Activated CD8-positive, alpha-beta T cell treated with anti-CD3 and anti-CD28 coated beads for 36 hours (primary cell): ENCODE results near the gene TAGLN2. TPM values are rescaled to one million over a fixed set of nuclear protein-coding genes. Genes with fewer than 3 reads are reported as not detected.

Experiments
- ATAC-seq: fragments of 200-7000 bp; cut with Tn5 transposase; one replicate; pipeline ENCODE4 v1.10.0; 2021; ENCODE audit warnings: mild to moderate bottlenecking, moderate library complexity
- CTCF ChIA-PET: fragments of 350-600 bp; sonication (Branson Sonifier 250); formaldehyde crosslinking; loops from one replicate; lab custom pipeline; 2021; ENCODE audit warnings: antibody characterized with exemption; lab: Charles Lee
- POLR2A ChIA-PET: fragments of 350-600 bp; sonication (Branson Sonifier 250); formaldehyde crosslinking; loops from one replicate; lab custom pipeline; 2021; ENCODE audit warnings: antibody characterized with exemption; lab: Charles Lee
- DNase-seq: peaks from one replicate; pipeline ENCODE4 v3.0.0-alpha.2; 2020
- H3K27ac Mint-ChIP-seq: one replicate; pipeline ENCODE4 v1.8.0; 2021; ENCODE audit warnings: mild to moderate bottlenecking, mixed read lengths
- H3K27me3 Mint-ChIP-seq: one replicate; pipeline ENCODE4 v1.8.0; 2021; ENCODE audit warnings: mixed read lengths
- H3K36me3 Mint-ChIP-seq: one replicate; pipeline ENCODE4 v1.8.0; 2021; ENCODE audit warnings: low read depth, mixed read lengths
- H3K4me1 Mint-ChIP-seq: one replicate; pipeline ENCODE4 v1.8.0; 2021; ENCODE audit warnings: low read depth, mixed read lengths
- H3K4me3 Mint-ChIP-seq: one replicate; pipeline ENCODE4 v1.8.0; 2021; ENCODE audit warnings: mild to moderate bottlenecking, moderate library complexity, mixed read lengths
- H3K9me3 Mint-ChIP-seq: one replicate; pipeline ENCODE4 v1.8.0; 2021; ENCODE audit warnings: mixed read lengths
- CTCF ChIP-seq: fragments of 200-600 bp; IDR thresholded peaks from one replicate; pipeline ENCODE4 v1.8.0; 2022; ENCODE audit warnings: antibody characterized with exemption, mild to moderate bottlenecking
- intact Hi-C: fragments of 100-400 bp; cut with micrococcal nuclease; formaldehyde crosslinking; loops from one replicate; pipeline ENCODE4 v1.10.0; 2022
- total RNA-seq, 2 experiments: library from RNA; stranded (reverse); gene quantifications; one replicate each; pipeline ENCODE4 v1.2.3, GENCODE V29; 2021

The TAGLN2 gene
- total RNA-seq, 2 experiments from 2014 or later, result 475 to 482 TPM

- Mint-ChIP-seq H3K4me3 (no peak overlapping the region), H3K36me3 (no peaks in the 10 kb centered on the region), H3K27me3 (peaks cover 14% of the 10 kb centered on the region), H3K27ac (no peak overlapping the region), H3K9me3 (no peaks in the 10 kb centered on the region), H3K4me1 (no peaks in the 10 kb centered on the region)
- CTCF ChIA-PET, result interaction anchor here (1.4 to 8.9 kb wide), 2 partner anchors 35 to 53 kb away, joined by 3 to 54 read pairs; no protein-coding TSS in a partner anchor
- POLR2A ChIA-PET, result no interaction called here
- no peak for ATAC-seq
- intact Hi-C loops, result no loop called here
- DNase-seq, result no peak
- no peak for TF ChIP-seq CTCF
Measured at GRCh38 chr1:159970932-159971342, 45.6 kb upstream of the TAGLN2 start.

GRCh38 chr1:159968901-159969300 is 43.6 kb upstream of the TAGLN2 start:
- POLR2A ChIA-PET, result no interaction called here
- no peak overlapping the region for H3K4me3 Mint-ChIP-seq
- no peaks in the 10 kb centered on the region for H3K4me1 Mint-ChIP-seq
- H3K27me3 Mint-ChIP-seq, result peaks cover 14% of the 10 kb centered on the region
- no peak for TF ChIP-seq CTCF
- no peaks in the 10 kb centered on the region for H3K9me3 Mint-ChIP-seq
- intact Hi-C loops, result no loop called here
- DNase-seq (no peak), ATAC-seq (no peak)
- H3K36me3 Mint-ChIP-seq, result no peaks in the 10 kb centered on the region
- CTCF ChIA-PET, result interaction anchor here (8.9 kb wide), 1 partner anchor 38 kb away, joined by 54 read pairs; no protein-coding TSS in a partner anchor
- no peak overlapping the region for H3K27ac Mint-ChIP-seq

GRCh38 chr1:159965263-159965662 is 40.0 kb upstream of the TAGLN2 start:
- peaks cover 12% of the 10 kb centered on the region for H3K27me3 Mint-ChIP-seq
- ChIA-PET POLR2A (no interaction called here), CTCF (interaction anchor here (1.2 to 8.9 kb wide), 2 partner anchors 30 to 41 kb away, joined by 4 to 54 read pairs; no protein-coding TSS in a partner anchor)
- intact Hi-C loops, result no loop called here
- H3K27ac Mint-ChIP-seq, result no peak overlapping the region
- no peaks in the 10 kb centered on the region for H3K9me3 Mint-ChIP-seq
- TF ChIP-seq CTCF, result no peak
- DNase-seq, result no peak
- no peaks in the 10 kb centered on the region for H3K4me1 Mint-ChIP-seq
- ATAC-seq, result no peak
- H3K36me3 Mint-ChIP-seq, result no peaks in the 10 kb centered on the region
- no peak overlapping the region for H3K4me3 Mint-ChIP-seq

- ATAC-seq, result no peak
- no peaks in the 10 kb centered on the region for H3K9me3 Mint-ChIP-seq
- intact Hi-C loops, result no loop called here
- no peaks in the 10 kb centered on the region for H3K4me1 Mint-ChIP-seq
- DNase-seq, result no peak
- no peak overlapping the region for H3K4me3 Mint-ChIP-seq
- H3K27me3 Mint-ChIP-seq, result peaks cover 12% of the 10 kb centered on the region
- ChIA-PET POLR2A (no interaction called here), CTCF (interaction anchor here (8.9 kb wide), 1 partner anchor 42 kb away, joined by 54 read pairs; no protein-coding TSS in a partner anchor)
- TF ChIP-seq CTCF, result no peak
- no peak overlapping the region for H3K27ac Mint-ChIP-seq
- H3K36me3 Mint-ChIP-seq, result no peaks in the 10 kb centered on the region
Measured at GRCh38 chr1:159964144-159964543, 38.8 kb upstream of the TAGLN2 start.

- H3K4me1 Mint-ChIP-seq, result peaks cover 3% of the 10 kb centered on the region
- H3K27ac Mint-ChIP-seq, result no peak overlapping the region
- intact Hi-C loops, result no loop called here
- ChIA-PET CTCF (interaction anchor here (8.9 kb wide), 1 partner anchor 44 kb away, joined by 54 read pairs; no protein-coding TSS in a partner anchor), POLR2A (no interaction called here)
- H3K27me3 Mint-ChIP-seq, result peaks cover 6% of the 10 kb centered on the region
- DNase-seq, result no peak
- no peaks in the 10 kb centered on the region for H3K9me3 Mint-ChIP-seq
- no peak overlapping the region for H3K4me3 Mint-ChIP-seq
- TF ChIP-seq CTCF, result no peak
- no peak for ATAC-seq
- H3K36me3 Mint-ChIP-seq, result no peaks in the 10 kb centered on the region
Measured at GRCh38 chr1:159962176-159962575, 36.9 kb upstream of the TAGLN2 start.
